AG04449 (cell line): Measurements from ENCODE around the gene HOXA13.

Experiments used
- CTCF ChIA-PET: fragments of 350-600 bp; formaldehyde crosslinking; extraction: SDS; loops from one replicate; lab custom pipeline; 2021; ENCODE audit warnings: antibody characterized with exemption; lab: Yijun Ruan, JAX
- POLR2A ChIA-PET: fragments of 400-600, 350-600 bp; formaldehyde crosslinking; extraction: SDS; loops from one replicate; lab custom pipeline; 2020; ENCODE audit warnings: antibody characterized with exemption, inconsistent platforms; lab: Yijun Ruan, JAX
- DNase-seq: peaks from one replicate; pipeline ENCODE4 v3.0.0-alpha.2; 2010; ENCODE audit warnings: low read depth, low spot score
- H3K4me3 ChIP-seq: 2 replicates; pipeline ENCODE4 v1.5.1; 2011; ENCODE audit warnings: low read depth, mild to moderate bottlenecking, control low read depth, low read length
- TF ChIP-seq, protein P1 (sequence below): IDR thresholded peaks from one replicate; pipeline ENCODE4 v1.5.1; 2011; ENCODE audit warnings: mild to moderate bottlenecking, moderate library complexity, low read length, control low read depth, inconsistent platforms; ENCODE audit not compliant: insufficient read depth; ENCODE audit errors: missing control alignments

Gene HOXA13

DNA sequence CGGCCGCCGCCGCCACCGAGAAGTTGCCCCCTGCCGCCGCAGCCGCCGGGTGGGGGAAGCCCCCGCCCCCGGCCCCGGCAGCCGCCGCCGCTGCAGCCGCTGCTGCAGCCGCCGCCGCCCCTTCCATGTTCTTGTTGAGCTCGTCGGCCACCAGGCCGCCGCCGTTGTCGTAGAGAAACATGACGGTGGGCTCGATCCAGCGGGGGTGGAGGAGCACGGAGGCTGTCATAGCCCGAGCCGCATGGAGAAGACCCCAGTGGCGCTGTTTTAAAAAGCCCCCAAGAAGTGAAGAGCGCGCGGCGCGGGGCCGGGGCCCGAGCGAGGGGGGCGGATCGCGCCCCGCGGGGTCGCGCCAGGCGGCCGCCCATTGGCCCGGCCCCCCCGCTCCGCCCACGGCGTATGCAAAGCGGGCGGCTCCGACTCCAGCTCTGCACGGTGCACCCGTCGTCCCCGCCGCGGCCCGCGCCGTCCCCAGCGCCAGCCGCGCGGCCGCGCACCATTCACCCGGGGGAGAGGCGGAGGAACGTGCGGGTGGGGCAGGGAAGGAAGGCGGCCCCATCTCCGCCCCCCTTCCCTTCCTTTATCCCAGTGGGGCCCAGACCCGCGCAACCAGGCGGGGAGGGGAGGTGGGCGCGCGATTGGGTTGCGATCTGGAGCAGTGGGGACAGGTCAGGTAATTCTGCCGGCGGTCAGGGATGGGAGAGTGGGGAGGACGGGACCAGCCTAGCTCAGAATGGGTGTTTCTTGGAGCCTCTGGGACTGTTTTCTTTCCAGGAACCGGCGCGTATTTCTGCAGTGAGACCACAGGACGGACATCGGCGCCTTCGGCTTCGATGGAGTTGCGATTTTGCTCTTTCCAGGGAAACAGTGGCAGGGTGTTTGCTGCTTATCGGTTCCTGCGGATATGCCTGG lies at the start of gene HOXA13:
HOXA13 (minus strand) TSS at position 243 of the 912 bp plus-strand sequence; CDS start at position 229, 14 bp downstream.
- peak within 1 kb of the TSS; percentile 60 for H3K4me3 ChIP-seq
- ChIA-PET POLR2A (interaction anchor here (1.0 kb wide), 1 partner anchor 462 kb away, joined by 3 read pairs; no protein-coding TSS in a partner anchor), CTCF (interaction anchor here (1.0 to 2.2 kb wide), 7 partner anchors 8 to 879 kb away, joined by 3 to 14 read pairs (median 5); partner anchors contain the start of gene HOXA10)
- no peak for DNase-seq
- TF ChIP-seq, protein P1, sequence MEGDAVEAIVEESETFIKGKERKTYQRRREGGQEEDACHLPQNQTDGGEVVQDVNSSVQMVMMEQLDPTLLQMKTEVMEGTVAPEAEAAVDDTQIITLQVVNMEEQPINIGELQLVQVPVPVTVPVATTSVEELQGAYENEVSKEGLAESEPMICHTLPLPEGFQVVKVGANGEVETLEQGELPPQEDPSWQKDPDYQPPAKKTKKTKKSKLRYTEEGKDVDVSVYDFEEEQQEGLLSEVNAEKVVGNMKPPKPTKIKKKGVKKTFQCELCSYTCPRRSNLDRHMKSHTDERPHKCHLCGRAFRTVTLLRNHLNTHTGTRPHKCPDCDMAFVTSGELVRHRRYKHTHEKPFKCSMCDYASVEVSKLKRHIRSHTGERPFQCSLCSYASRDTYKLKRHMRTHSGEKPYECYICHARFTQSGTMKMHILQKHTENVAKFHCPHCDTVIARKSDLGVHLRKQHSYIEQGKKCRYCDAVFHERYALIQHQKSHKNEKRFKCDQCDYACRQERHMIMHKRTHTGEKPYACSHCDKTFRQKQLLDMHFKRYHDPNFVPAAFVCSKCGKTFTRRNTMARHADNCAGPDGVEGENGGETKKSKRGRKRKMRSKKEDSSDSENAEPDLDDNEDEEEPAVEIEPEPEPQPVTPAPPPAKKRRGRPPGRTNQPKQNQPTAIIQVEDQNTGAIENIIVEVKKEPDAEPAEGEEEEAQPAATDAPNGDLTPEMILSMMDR: no peak

DNA sequence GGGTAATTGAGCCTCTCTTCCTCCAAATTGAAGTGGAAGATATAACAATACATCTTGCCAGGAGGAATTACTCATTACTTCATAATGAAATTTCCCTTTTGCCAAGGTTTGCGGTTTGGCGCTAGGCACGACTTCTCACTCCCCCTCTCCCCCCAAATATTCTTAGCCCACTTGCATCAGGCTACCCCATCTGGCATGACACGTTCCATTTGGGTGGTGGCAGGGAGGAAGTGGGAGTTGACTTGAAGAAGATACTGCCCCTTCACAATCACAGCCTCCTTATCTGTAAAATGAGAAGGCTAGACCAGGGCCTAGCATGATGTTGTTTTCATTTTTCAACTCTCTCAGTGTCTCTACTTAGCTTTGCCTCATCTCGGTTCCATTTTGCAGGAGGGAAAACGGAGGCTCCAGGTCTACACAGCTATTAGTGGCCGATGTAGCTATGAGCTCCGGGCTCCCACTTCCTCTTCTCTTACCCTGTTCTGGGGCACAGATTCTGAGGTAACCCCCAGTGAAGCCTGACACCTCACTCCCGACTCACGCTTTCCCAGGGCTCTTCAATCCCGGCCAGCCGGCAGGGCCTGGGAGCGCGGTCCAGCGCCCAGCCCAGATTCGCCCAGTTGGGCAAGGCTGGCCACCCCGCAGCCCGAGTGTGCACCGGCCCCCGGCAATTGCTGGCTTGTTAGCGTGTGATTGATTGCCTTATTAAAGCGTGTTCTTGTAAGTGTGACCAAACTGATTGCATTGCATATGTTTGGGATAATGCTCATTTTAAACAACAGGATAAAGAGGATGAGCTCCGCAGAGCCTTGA lies 49.2 kb upstream of the HOXA13 start:
- TF ChIP-seq, protein P1: no peak
- DNase-seq: no peak
- CTCF ChIA-PET: no interaction called here
- POLR2A ChIA-PET: no interaction called here
- no peak overlapping the region for H3K4me3 ChIP-seq

DNA sequence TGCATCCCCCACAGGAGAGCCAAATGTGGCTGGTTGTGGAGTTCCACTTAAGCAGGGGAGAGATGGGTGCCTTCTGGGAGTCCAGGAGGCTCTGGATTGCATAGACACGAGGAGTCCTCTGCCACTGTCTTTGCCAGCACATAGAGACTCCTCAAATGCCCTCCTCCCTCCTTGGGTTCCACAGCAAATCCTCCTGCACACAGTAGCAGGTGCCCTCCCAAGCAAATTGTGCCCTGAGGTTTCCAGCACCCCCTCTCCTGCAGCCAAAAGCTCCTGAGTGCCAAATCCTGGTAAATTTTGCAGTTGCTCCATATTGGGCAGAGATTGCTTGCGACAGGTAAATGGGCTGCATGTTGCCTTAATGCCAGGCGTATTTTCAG lies 48.5 kb upstream of the HOXA13 start:
- DNase-seq: no peak
- POLR2A ChIA-PET: no interaction called here
- TF ChIP-seq, protein P1: no peak
- no peak overlapping the region for H3K4me3 ChIP-seq
- CTCF ChIA-PET: no interaction called here

DNA sequence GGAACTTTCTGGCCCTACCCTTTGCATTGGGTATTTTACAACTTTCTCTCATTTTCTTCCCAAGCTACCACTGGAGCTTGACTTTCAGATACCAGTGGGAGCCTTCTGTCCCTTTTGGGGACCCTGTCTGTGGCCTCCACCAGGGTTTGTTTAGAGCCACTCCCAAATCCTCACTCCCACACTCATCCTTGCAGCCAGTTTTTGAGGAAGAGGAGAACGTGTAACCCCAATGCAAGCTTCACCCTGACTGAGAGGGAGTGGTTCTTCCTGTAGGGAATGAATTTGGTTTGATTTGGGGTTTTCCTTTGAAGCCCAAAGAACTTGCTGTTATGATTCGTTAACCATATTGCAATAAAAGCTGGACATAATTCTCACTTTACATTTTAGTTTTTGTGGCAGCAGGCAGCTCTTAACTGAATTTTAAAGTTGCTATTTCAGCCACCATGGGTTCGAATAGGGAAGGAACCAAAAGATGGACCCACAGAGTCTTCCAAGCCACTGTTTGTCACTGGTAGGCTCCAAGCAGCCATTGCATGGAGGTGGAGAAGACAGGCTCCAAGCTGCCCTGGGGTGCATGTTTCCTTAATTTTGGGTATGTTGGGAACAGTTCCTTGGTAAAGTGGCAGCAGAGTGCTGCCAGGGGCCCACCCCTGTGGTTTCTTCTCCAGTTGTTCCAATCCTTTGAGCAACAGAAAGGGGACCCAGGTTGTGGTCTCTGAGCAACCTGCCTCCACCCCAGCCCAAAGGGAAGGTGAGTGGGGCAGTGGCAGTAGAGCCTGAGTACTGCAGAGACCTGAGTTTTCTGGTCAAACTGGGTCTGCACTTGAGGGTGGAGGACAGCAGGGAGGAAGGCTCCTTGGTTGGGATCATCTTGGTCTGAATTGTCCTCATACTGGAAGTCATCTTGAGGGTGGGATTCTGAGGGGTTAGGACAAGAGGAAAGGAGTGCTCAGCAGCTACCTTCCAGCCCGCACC lies 47.8 kb upstream of the HOXA13 start:
- no peak for DNase-seq
- ChIA-PET POLR2A (no interaction called here), CTCF (interaction anchor here (0.6 kb wide), 1 partner anchor 199 kb away, joined by 3 read pairs; no protein-coding TSS in a partner anchor)
- H3K4me3 ChIP-seq: no peak overlapping the region
- TF ChIP-seq, protein P1: no peak

DNA sequence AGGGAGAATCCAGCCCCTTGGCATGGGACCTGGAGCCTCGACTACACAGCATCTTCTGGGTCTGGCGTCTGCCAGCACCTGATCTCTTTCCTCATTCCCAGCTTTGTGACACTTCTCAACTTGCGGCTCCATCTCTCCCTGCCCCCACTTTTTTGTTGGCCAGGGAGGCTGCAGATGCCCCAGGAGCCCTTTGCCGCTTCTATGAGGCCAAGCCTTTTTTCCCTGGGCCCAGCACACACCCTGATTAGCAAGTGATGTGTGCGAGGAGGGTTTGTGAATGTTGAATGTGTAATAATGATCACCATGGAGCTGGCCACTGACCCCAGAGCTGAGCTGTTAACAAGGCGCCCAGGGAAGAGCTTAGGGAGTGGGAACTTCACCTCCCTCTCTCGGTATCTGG lies 47.1 kb upstream of the HOXA13 start:
- no peak for DNase-seq
- POLR2A ChIA-PET: no interaction called here
- CTCF ChIA-PET: no interaction called here
- TF ChIP-seq, protein P1: no peak
- H3K4me3 ChIP-seq: no peak overlapping the region
